ENCODE results near the gene UBE4B. TPM values are rescaled to one million over a fixed set of nuclear protein-coding genes. Genes with fewer than 3 reads are reported as not detected.

The UBE4B gene
- total RNA-seq, 1 donor from 2014 or later = 38.6 TPM

DNA sequence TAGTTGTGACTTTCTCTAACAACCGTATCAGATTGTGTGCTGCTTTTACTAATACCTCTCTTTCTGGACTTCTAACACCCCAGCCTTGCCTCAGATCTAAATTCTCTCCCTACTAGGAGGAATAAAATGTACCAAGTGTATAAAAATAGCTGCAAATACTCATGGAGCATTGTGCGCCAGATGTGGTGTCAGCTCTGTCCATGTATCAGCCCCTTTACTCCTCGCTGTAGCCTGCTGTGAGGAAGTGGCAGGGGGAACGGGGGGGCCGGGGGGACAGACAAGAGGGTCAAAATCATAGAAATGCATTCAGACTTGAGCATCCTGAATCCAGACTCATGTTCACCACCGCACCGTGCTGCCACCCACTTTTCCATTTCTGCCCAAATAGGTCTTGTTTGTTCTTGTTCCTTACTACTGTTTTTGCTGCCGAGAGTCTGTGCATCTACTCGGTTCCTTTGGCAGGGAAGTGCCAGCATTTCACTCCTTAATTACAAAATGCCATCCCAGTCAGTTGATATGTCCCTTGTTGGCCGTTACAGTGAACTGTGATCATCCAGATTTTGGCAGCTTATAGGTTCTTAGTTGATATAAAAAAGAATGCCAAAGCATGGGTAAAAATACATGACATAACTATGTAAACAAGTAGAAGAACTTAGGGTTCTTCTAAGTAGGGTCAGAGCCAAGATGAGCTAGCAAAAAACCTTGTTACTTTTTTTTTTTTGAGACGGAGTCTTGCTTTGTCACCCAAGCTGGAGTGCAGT, 76.4 kb downstream of the UBE4B start:
- intact Hi-C loops (cut with micrococcal nuclease) = no loop called here

DNA sequence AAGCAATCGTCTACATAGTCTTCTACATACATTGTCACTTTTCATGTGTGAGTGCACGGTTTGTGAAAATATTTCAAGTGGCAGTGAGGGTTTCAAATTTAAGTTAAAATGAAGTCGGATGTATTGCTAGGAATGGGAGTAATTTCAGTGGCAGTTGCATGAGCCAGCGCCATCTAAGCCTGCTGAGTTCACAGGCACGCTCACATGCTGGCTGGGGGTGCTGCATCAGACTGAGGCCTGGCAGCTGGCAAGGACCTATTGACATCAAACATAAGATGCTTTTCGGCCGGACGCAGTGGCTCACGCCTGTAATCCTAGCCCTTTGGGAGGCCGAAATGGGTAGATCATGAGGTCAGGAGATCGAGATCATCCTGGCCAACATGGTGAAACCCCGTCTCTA, 80.7 kb downstream of the UBE4B start:
- intact Hi-C loops (cut with micrococcal nuclease) = no loop called here

- intact Hi-C loops (cut with micrococcal nuclease) = no loop called here
Measured at GRCh38 chr1:10114746-10115145, 82.0 kb downstream of the UBE4B start.

DNA sequence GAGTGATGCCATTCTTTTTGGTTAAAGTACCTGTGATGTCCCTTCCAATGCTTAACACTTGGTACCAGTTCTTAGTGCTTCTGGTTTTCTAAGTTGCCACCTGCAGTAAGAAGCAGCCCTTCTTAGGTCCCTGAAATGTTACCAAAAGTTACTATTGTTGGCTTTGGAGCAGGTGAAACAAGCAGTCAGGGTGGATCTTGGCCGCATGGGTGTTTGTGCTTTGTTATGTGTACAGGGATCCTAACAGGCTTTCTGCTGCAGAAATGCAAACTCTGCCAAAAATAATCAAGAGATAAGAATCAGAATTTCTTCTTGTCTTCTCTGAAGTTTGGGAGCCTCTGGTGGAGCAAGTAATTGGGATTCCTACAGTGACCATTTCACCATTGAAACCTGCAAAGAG, 84.4 kb downstream of the UBE4B start:
- intact Hi-C loops (cut with micrococcal nuclease) = no loop called here

DNA sequence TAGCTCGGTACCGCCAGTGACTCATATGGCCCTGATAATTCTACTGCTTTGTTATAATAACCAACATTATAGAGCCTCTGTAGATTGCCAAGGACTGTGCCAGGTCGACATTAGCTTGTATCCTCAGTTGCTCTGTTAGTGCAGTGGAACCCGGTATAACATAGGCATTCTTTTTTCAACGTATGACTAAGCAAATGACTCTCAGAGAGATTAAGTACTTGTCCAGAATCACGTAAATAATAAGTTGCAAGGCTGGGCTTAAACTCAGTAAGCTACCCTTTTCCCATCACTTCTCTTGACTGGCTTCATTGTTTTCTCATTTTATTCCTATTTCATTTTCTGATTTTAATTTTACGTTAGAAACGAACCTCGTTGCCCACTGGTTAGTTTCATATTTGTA, 85.1 kb downstream of the UBE4B start:
- intact Hi-C loops (cut with micrococcal nuclease) = no loop called here

DNA sequence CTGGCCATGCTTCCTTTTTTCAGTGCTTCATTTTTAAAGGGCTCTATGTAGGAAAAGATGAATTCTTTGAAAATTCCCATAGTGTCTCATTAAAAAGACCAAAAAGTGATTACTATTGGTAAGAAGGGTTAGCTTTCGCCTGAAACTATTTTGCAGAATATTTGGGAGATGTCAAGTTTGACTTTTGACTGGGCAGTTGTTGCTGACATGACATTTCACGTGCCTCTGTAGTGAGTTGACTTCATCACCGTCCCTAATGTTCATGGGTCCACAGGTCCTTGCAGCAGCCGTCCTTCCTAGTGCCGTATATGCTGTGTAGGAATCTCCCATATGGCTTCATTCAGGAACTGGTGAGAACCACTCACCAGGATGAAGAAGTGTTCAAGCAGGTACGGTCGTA, 88.9 kb downstream of the UBE4B start:
- intact Hi-C loops (cut with micrococcal nuclease) = no loop called here

- intact Hi-C loops (cut with micrococcal nuclease) = no loop called here
Measured at GRCh38 chr1:10122926-10123325, 90.2 kb downstream of the UBE4B start.

GRCh38 chr1:10128101-10128765, 95.5 kb downstream of the UBE4B start:
- intact Hi-C loops (cut with micrococcal nuclease) = no loop called here

GRCh38 chr1:10132316-10132715, 99.6 kb downstream of the UBE4B start:
- intact Hi-C loops (cut with micrococcal nuclease) = no loop called here

GRCh38 chr1:10132852-10133251, 100.1 kb downstream of the UBE4B start:
- intact Hi-C loops (cut with micrococcal nuclease) = no loop called here

GRCh38 chr1:10140981-10141380, 108.2 kb downstream of the UBE4B start:
- intact Hi-C loops (cut with micrococcal nuclease) = no loop called here

- intact Hi-C loops (cut with micrococcal nuclease) = no loop called here
Measured at GRCh38 chr1:10143961-10144485, 111.3 kb downstream of the UBE4B start.

DNA sequence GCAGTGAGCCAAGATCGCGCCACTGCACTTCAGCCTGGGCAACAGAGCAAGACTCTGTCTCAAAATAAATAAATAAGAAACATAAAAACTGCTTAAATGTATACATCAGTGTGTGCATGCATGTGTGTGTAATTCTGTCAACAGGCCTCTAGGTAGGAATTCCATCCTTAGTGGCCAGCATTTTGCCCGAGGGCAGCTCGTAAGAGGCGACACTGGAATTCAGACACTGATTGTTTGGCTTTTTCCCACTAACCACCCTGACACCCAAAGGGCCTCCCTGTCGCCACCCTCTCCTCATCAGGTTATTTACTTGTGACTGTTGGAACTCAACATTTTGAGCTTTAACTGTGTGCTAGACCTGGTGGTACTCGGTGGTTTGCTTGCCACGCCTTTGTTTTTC, 113.6 kb downstream of the UBE4B start:
- intact Hi-C loops (cut with micrococcal nuclease) = no loop called here

- intact Hi-C loops (cut with micrococcal nuclease) = no loop called here
Measured at GRCh38 chr1:10149231-10149630, 116.5 kb downstream of the UBE4B start.

- intact Hi-C loops (cut with micrococcal nuclease) = no loop called here
Measured at GRCh38 chr1:10152709-10153284, 120.0 kb downstream of the UBE4B start.

DNA sequence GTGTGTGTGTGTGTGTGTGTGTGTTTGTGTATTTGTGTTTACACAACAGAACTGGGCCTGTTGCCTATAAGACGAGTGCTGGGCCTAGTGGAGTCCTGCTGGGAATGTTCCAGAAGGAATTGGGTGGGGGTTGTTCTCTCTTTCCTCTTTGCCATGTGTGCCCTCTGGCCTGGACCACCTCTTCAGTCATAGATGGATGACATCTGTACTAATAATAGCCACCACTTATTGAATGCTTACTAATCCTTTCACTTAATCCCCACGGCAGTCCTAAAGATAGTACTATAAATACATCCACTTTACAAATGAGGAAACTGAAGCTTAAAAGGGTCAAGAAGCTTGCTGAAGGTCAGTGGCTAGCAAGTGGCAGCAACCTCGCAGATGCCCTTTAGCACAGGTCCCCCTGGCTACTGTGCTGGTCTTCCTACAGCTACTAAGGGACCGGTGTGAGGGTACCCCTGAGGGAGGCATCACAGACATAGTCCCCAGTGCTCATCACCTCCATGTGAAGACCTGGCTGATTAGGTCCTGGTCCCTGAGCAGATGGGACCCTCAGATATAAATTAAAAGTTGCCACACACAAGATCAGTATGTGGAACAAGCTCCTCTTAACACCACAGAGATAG, 122.4 kb downstream of the UBE4B start:
- intact Hi-C loops (cut with micrococcal nuclease) = no loop called here

GRCh38 chr1:10160173-10160572, 127.4 kb downstream of the UBE4B start:
- intact Hi-C loops (cut with micrococcal nuclease) = no loop called here

- intact Hi-C loops (cut with micrococcal nuclease) = no loop called here
Measured at GRCh38 chr1:10160907-10161490, 128.2 kb downstream of the UBE4B start.

GRCh38 chr1:10161541-10162290, 129.0 kb downstream of the UBE4B start:
- intact Hi-C loops (cut with micrococcal nuclease) = no loop called here

GRCh38 chr1:10168912-10169514, 136.3 kb downstream of the UBE4B start:
- intact Hi-C loops (cut with micrococcal nuclease) = no loop called here

GRCh38 chr1:10170239-10170574, 137.4 kb downstream of the UBE4B start:
- intact Hi-C loops (cut with micrococcal nuclease) = no loop called here

Measured in T-helper 2 cell treated with Interferon-gamma antibody and Interleukin-4, amounts not matched to agents 100 ng/mL and 5 ng/mL, for 36 hours (primary cell).